ENCODE data around the gene SLC9C1. TPM values are rescaled to one million over a fixed set of nuclear protein-coding genes. Genes with fewer than 3 reads are reported as not detected.

Gene SLC9C1
- total RNA-seq, 1 experiment from 2014 or later = not detected

- H3K4me1 ChIP-seq (ENCODE audit: insufficient read depth, low read length, poor library complexity, severe bottlenecking) = no peaks in the 10 kb centered on the region
- H3K9me3 ChIP-seq (ENCODE audit: low read depth, low read length, poor library complexity, severe bottlenecking) = no peaks in the 10 kb centered on the region
- ChIA-PET POLR2A (ENCODE audit: low non-redundant PET) (interaction anchor here (0.8 kb wide), 1 partner anchor 147 kb away, joined by 18 read pairs; the partner anchor contains the start of gene ABHD10), CTCF (no interaction called here)
- DNase-seq (ENCODE audit: low spot score) = no peak
- no TSS peak for BruUV-seq (replicated peaks)
- no peaks in the 10 kb centered on the region for H3K36me3 ChIP-seq (ENCODE audit: insufficient read depth, low read length, poor library complexity, severe bottlenecking)
- H3K27me3 ChIP-seq (replicated peaks; ENCODE audit: insufficient read depth, low read depth, low read length, poor library complexity) = no peaks in the 10 kb centered on the region
- H3K4me3 ChIP-seq (ENCODE audit: low read depth, low read length, poor library complexity, severe bottlenecking) = no peak overlapping the region
- intact Hi-C loops (cut with micrococcal nuclease; ENCODE audit: unreplicated experiment) = no loop called here
- no peak for TF ChIP-seq EZH2 (IDR thresholded peaks at IDR 0.05; ENCODE audit: borderline replicate concordance, low read depth, low read length, poor library complexity, severe bottlenecking)
- TF ChIP-seq CTCF (conservative IDR thresholded peaks at IDR 0.05; ENCODE audit: low read depth, low read length) = no peak
- H3K27ac ChIP-seq (ENCODE audit: low read depth, low read length, poor library complexity, severe bottlenecking) = no peak overlapping the region
Observed at GRCh38 chr3:112124907-112125607, 169.0 kb downstream of the SLC9C1 start.

- Histone ChIP-seq H3K27ac (ENCODE audit: low read depth, low read length, poor library complexity, severe bottlenecking) (no peak overlapping the region), H3K27me3 (replicated peaks; ENCODE audit: insufficient read depth, low read depth, low read length, poor library complexity) (no peaks in the 10 kb centered on the region), H3K36me3 (ENCODE audit: insufficient read depth, low read length, poor library complexity, severe bottlenecking) (no peaks in the 10 kb centered on the region), H3K9me3 (ENCODE audit: low read depth, low read length, poor library complexity, severe bottlenecking) (no peaks in the 10 kb centered on the region), H3K4me1 (ENCODE audit: insufficient read depth, low read length, poor library complexity, severe bottlenecking) (no peaks in the 10 kb centered on the region), H3K4me3 (ENCODE audit: low read depth, low read length, poor library complexity, severe bottlenecking) (no peak overlapping the region)
- BruUV-seq (replicated peaks) = no TSS peak
- TF ChIP-seq CTCF (conservative IDR thresholded peaks at IDR 0.05; ENCODE audit: low read depth, low read length) = no peak
- no peak for TF ChIP-seq EZH2 (IDR thresholded peaks at IDR 0.05; ENCODE audit: borderline replicate concordance, low read depth, low read length, poor library complexity, severe bottlenecking)
- intact Hi-C loops (cut with micrococcal nuclease; ENCODE audit: unreplicated experiment) = no loop called here
- POLR2A ChIA-PET (ENCODE audit: low non-redundant PET) = no interaction called here
- CTCF ChIA-PET = no interaction called here
- no peak for DNase-seq (ENCODE audit: low spot score)
Observed at GRCh38 chr3:112123548-112123947, 170.5 kb downstream of the SLC9C1 start.

- POLR2A ChIA-PET (ENCODE audit: low non-redundant PET) = no interaction called here
- no peaks in the 10 kb centered on the region for H3K36me3 ChIP-seq (ENCODE audit: insufficient read depth, low read length, poor library complexity, severe bottlenecking)
- no peaks in the 10 kb centered on the region for H3K4me1 ChIP-seq (ENCODE audit: insufficient read depth, low read length, poor library complexity, severe bottlenecking)
- no TSS peak for BruUV-seq (replicated peaks)
- H3K9me3 ChIP-seq (ENCODE audit: low read depth, low read length, poor library complexity, severe bottlenecking) = no peaks in the 10 kb centered on the region
- H3K4me3 ChIP-seq (ENCODE audit: low read depth, low read length, poor library complexity, severe bottlenecking) = no peak overlapping the region
- CTCF ChIA-PET = no interaction called here
- TF ChIP-seq EZH2 (IDR thresholded peaks at IDR 0.05; ENCODE audit: borderline replicate concordance, low read depth, low read length, poor library complexity, severe bottlenecking) = no peak
- TF ChIP-seq CTCF (conservative IDR thresholded peaks at IDR 0.05; ENCODE audit: low read depth, low read length) = no peak
- no peaks in the 10 kb centered on the region for H3K27me3 ChIP-seq (replicated peaks; ENCODE audit: insufficient read depth, low read depth, low read length, poor library complexity)
- intact Hi-C loops (cut with micrococcal nuclease; ENCODE audit: unreplicated experiment) = no loop called here
- no peak overlapping the region for H3K27ac ChIP-seq (ENCODE audit: low read depth, low read length, poor library complexity, severe bottlenecking)
- DNase-seq (ENCODE audit: low spot score) = no peak
Observed at GRCh38 chr3:112122870-112123269, 171.1 kb downstream of the SLC9C1 start.

Measured in A673 (cell line).